ENCODE data around the gene SETD3.

The SETD3 gene

DNA sequence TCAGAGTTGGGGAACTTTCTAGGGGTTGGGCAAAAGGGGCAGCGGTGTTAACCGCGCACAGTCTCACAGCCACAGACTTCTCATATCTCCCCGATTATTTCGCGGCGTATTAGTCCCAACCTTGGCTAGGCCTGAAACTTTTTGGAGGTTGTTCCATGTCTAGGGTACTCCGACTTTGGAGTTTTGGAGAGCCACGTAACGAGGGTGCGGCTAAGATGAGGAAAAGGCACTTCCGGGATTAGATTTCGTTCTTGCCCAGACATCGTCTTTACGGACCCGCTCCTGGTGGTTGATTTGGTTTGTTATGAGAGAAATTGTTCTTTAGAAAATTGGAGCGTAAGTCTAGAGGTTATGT, 1.1 kb upstream of the SETD3 start:
- peak; percentile 44 for DNase-seq

DNA sequence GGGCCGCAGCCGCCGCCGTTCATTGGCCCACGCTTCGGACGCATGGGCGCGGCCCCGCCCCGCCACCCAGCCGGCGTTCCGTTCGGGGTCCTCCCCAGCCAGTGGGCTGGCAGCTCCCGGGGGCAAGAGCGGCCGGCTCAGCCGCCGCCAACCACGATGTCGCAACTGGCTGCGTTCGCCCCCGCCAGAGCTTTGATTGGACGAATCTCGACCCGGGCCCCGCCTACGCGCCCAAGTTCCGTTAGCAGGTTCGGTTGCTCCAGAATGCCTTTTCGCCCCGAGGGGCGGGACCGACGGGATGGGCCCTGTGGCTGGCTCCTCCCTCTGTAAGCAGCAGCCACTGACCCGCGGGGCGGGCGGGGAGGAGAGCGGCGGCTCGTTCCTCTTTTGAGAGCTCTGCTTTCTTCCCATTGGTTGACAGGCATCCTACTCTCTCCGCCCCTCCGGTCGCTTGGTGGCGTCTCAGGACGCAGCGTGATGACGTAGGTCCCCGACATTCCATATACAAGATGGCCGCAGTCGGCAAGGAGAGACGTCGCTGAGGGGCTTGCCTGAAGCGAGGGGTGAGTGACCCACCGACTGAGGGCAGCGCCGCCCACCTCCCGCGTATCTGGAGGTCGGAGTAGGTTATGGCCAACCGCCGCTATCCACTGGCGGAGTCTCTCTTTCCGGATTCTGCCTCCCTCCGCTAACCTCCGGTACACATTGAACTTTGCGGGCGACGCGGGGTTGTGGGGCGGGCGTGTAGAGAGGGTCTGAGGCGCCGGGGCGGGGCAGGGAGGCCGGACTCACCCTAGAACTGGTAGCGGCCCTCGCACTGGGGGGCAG, 472 bp upstream of the SETD3 start, which contains the start of gene CCNK:
TSS of gene CCNK (plus strand) at position 493 of the 828 bp plus-strand sequence. CDS start 11,269 bp downstream, outside the sequence.
- peak; percentile 100 for DNase-seq

DNA sequence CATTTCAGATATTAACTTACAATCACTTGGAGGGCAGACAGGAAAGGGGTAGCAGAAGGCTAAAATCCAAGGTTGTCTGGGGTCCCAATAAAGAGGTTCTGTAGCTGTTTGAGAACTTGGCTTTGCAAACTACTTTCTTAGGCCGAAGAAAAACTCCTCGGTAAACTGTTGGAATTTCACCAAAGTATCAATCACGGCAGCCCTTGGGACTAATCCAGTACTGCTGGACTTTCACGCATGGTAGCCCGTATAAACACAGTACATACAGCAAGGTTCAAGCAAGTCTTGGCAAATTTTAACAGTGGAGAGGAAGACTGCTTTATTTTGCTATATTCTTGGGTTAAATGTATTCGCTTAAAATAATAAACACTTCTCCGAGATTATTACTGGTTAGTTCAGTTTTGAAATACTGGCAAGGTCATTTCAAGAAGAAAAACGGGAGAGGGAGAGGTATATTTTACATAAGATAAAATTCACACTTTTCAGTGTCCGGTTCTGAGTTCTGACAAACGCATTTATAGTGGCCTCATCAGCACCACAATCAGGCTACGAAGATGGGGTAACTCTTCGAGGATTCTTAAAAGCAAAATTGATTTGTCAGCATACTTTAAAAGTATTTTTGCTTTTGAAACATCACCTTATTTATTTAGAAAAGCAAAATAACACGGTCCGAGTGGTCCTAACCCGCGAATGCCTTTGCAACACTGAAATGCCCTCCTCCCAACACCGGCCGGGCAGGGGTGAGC, 1.3 kb downstream of the SETD3 start:
- no peak for DNase-seq

DNA sequence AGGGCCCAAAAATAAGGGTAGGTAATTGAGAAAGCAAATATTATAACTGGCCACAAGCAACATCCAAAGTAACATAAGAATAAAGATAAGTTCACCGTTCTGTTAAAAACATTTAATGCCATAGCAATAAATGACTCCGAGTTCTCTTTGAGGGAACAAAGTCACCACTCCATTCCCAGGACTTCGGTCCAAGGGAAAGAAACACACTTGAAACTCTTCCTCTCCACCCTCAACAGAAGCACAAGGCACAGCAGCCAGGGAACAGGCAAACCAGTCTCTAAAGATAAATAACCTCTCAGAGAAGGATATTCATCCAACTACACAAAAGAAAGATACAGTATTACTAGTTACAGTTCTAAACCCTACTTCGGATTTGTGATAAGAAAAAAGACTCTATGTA, 2.5 kb downstream of the SETD3 start:
- DNase-seq: no peak

- DNase-seq: no peak
Observed at GRCh38 chr14:99476864-99477263, 3.8 kb downstream of the SETD3 start.

DNA sequence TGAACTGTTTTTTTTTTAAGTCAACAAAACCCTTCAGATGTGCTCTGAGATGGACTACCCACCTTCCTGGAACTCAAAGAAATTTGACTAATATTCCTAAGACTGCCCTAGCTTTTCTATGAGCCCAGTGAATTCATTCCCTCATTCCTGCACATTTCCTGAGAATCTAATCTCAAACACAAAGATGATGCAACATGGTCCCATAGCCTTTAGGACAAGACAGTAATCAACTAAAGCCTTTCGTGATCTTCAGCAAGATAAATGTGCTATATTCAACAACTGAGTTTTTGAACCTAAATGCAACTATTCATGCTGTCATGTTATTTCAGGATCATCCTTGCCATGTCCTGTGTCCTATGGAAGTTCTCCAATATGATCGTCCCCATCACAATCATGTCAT, 5.0 kb downstream of the SETD3 start:
- DNase-seq: no peak

DNA sequence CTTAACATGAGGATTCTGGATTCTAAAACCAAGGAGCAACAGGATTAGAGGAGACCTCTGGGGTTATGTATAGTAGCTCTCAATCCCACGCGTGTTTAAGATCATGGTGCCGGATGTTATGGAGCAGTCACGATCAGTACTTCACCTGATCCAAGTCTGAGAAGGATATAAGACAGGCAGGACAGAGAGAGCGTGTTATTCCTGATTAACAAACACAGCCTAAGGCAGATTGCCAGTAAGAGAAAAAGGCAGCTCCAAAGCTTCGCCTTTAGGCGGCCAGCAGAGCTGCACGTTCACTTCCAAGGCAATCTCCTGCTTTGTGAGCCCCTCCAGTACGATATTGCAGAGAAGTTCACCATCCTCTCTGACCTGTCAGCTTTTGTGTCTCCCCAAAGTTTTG, 5.5 kb downstream of the SETD3 start:
- no peak for DNase-seq

GRCh38 chr14:99473458-99473857, 7.2 kb downstream of the SETD3 start:
- no peak for DNase-seq

- DNase-seq: no peak
Observed at GRCh38 chr14:99472937-99473336, 7.7 kb downstream of the SETD3 start.

GRCh38 chr14:99471731-99472130, 8.9 kb downstream of the SETD3 start:
- no peak for DNase-seq

GRCh38 chr14:99468836-99469592, 11.6 kb downstream of the SETD3 start:
- DNase-seq: no peak

DNA sequence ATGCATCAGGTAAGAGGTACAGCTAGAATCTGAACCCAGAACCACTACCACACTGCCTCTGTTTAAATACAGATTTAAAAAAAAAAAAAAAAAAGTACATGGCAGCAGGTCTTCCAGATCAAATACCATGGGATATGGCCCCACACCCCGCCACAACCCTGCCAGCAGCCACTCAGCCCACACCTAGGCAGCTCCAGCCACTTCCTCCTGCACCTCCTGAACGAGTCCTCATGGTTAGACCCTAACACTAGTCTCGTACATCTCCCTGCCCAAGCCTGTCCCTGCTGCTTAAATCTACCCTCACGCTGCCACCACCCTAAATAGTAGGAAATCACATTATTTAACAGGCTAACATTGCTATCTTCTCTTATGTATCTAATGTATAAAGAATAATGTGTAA, 12.6 kb downstream of the SETD3 start:
- DNase-seq: no peak

DNA sequence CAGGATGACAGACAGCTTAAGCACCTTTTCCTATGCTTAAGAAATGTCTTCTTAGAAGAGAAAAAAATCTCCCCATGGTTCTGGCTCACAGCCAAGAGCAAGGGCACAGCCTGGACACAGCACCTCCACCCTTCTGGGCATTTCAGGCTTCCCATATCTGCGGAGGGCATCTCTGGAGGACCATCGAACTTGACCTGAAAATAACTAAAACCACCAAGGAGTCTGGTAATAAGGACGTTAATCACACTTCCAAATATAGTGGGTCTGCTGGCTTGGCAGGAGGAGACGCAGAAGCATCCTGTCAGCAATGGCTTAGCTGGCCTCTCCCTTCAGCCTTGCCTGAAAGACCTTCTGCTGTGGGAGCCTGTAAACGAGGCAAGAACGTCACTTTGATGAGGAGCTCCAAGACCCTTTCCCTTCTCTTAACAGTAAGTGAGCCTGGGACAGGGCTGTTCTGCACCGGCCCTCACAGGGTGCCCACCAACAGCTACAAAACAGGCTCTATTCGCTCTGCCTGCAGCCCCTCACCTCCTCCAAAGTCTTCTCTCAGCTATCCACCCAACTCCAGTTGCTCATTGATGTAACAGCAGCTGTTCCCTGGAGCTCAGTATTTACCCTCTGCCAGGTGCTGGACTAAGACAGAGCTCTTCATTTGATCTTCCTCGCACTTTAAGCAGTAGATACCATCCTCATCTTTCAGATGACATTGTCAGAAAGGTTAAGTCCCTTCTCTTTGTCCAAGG, 13.2 kb downstream of the SETD3 start:
- no peak for DNase-seq

GRCh38 chr14:99466758-99467157, 13.9 kb downstream of the SETD3 start:
- no peak for DNase-seq

DNA sequence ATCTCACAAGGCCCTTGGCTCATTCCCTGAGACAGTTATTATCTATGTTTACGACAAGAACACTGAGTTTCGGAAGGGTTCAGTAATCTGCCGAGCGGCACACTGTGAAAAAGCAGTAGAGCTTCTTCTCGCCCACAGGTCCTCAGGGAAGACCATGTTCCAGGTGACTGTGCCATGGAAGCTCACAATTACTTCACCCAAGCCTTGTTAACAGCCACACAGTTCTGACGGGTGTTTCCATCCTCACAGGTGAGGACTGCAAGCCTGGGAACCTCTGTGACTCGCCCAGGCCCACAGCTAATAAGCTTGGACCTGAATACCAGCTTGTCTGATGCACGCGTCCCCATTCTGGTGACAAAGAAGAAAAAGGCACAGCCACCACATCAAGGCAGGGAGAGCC, 15.4 kb downstream of the SETD3 start:
- no peak for DNase-seq

GRCh38 chr14:99463974-99464373, 16.7 kb downstream of the SETD3 start:
- no peak for DNase-seq

- DNase-seq: no peak
Observed at GRCh38 chr14:99462210-99462609, 18.4 kb downstream of the SETD3 start.

GRCh38 chr14:99461411-99462085, 19.1 kb downstream of the SETD3 start:
- DNase-seq: no peak

DNA sequence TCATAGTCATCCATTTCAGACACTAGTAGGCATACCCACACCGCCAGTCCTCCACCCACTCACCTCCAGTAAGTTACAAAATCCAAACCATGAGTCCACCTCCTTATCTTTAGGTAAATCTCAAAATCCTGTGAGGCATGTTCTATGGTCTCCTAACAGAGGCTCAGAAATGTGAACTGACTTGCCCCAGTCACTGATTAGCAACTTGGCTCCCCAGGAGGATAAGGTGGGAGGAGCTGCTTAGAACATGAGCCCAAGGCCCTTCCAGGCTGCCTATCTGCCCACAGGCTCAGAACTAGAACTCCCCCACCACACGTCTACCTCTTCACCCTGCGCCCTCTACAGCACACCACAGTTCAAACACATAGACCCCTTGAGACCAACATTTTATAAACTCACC, 19.9 kb downstream of the SETD3 start:
- DNase-seq: no peak

- DNase-seq: no peak
Observed at GRCh38 chr14:99459481-99460100, 21.1 kb downstream of the SETD3 start.

DNA sequence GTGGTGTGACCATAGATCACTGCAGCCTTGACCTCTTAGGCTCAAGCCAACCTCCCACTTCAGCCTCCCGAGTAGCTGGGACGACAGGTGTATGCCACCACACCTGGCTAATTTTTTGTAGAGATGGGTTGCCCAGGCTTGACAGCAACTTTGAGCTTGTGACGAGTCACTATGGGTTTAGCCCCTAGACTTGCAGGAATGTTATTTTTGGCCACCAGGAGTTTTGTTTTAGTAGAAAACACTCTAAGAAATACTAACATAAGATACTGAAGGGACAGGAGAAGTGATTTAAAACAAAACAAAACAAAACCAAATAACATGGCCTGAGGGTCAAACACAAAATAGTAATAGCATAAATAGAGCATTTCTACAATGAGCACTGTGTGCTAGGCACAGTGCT, 26.4 kb downstream of the SETD3 start:
- DNase-seq: no peak

GRCh38 chr14:99452968-99453367, 27.7 kb downstream of the SETD3 start:
- DNase-seq: no peak
